Lower leg skin (tissue), 4 donors: ENCODE results near the gene QSOX1. TPM values are rescaled to one million over a fixed set of nuclear protein-coding genes. Genes with fewer than 3 reads are reported as not detected.

Experiments used
- DNase-seq, 2 donors: peaks; one replicate each; pipeline ENCODE4 v3.0.0-alpha.2; 2019; ENCODE audit warnings: low spot score in 2 of 2
- H3K4me3 ChIP-seq: fragments of 200-600 bp; sonication (generic); 2 replicates; pipeline ENCODE4 v1.5.1; 2017; ENCODE audit warnings: mild to moderate bottlenecking, low read depth; ENCODE audit not compliant: poor library complexity, severe bottlenecking
- POLR2A ChIP-seq, 2 donors: fragments of 450-650 bp; IDR thresholded peaks; one replicate each; pipeline ENCODE4 v1.6.1; 2016 to 2017; ENCODE audit warnings: antibody characterized with exemption in 2 of 2, mild to moderate bottlenecking in 1 of 2, moderate library complexity in 1 of 2
- WGBS, 2 donors: methylation state at CpG; one replicate each; pipeline ENCODE4 v1.1.5; 2018; 5-methylcytosine and 5-hydroxymethylcytosine counted together
- intact Hi-C: fragments of 100-400 bp; cut with DNase I; formaldehyde crosslinking; loops from one replicate; pipeline ENCODE4 v1.15.0; 2023; ENCODE audit warnings: low total_unique reads
- total RNA-seq, 4 donors: library from RNA; depleted of rRNA; stranded (reverse); fragments of >200 nt; gene quantifications; one replicate each; pipeline ENCODE4 v1.1.0, GENCODE V29; 2016
- TF ChIP-seq, protein P1 (sequence below), 3 donors: fragments of 450-650 bp; IDR thresholded peaks; one replicate each; pipeline ENCODE4 v1.5.1; 2016; ENCODE audit warnings: antibody characterized with exemption in 3 of 3, mild to moderate bottlenecking in 3 of 3, moderate library complexity in 2 of 3

The QSOX1 gene
- total RNA-seq, 4 donors from 2014 or later, result 77.7 to 90.3 (median 87.3) TPM

DNA sequence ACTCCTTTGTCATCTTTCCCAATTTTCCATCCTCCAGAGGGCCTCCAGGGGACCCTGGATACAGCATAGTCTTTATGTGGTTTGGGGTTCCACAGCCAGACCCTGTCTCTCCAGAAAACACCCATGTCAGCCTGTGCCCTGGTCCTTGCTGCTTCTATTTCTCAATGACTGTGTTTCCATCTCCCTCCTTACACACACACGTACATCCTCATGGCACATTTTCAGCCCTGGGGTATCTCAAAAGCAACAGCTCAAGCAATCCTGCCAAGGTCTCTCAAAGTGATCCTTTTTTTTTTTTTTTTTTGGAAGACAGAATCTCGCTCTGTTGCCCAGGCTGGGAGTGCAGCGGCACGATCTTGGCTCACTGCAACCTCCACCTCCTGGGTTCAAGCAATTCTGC lies 22.3 kb downstream of the QSOX1 start:
- no peak for DNase-seq
- intact Hi-C loops, result no loop called here
- no peak overlapping the region for H3K4me3 ChIP-seq
- 88 to 94% methylated on average over 4 of the region's 4 CpGs for WGBS, 2 donors
- TF ChIP-seq, protein P1, sequence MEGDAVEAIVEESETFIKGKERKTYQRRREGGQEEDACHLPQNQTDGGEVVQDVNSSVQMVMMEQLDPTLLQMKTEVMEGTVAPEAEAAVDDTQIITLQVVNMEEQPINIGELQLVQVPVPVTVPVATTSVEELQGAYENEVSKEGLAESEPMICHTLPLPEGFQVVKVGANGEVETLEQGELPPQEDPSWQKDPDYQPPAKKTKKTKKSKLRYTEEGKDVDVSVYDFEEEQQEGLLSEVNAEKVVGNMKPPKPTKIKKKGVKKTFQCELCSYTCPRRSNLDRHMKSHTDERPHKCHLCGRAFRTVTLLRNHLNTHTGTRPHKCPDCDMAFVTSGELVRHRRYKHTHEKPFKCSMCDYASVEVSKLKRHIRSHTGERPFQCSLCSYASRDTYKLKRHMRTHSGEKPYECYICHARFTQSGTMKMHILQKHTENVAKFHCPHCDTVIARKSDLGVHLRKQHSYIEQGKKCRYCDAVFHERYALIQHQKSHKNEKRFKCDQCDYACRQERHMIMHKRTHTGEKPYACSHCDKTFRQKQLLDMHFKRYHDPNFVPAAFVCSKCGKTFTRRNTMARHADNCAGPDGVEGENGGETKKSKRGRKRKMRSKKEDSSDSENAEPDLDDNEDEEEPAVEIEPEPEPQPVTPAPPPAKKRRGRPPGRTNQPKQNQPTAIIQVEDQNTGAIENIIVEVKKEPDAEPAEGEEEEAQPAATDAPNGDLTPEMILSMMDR (IDR thresholded peaks at IDR 0.05), result no peak
- no peak for TF ChIP-seq POLR2A (IDR thresholded peaks at IDR 0.05)

DNA sequence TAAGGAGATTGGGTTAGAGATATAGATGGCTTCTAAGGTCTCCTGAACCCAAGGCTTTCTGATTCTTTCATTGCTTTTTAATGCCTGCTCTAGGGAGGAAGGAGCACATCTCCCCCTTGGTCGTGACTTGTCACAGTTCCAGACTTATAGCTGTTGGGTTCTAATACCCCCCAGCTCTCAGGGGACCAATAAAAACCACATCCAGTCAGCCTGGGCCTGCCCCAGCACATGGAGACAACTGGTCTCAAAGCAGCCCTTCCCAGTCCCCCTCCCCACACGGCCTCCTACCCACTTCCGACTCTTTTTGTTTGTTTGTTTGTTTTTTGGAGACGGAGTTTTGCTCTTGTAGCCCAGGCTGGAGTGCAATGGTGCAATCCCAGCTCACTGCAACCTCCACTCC lies 23.3 kb downstream of the QSOX1 start:
- no peak for DNase-seq
- intact Hi-C loops, result no loop called here
- TF ChIP-seq, protein P1 (IDR thresholded peaks at IDR 0.05), result no peak
- no peak for TF ChIP-seq POLR2A (IDR thresholded peaks at IDR 0.05)
- no peak overlapping the region for H3K4me3 ChIP-seq
- WGBS, 2 donors, result 74 to 81% methylated on average over 4 of the region's 4 CpGs

DNA sequence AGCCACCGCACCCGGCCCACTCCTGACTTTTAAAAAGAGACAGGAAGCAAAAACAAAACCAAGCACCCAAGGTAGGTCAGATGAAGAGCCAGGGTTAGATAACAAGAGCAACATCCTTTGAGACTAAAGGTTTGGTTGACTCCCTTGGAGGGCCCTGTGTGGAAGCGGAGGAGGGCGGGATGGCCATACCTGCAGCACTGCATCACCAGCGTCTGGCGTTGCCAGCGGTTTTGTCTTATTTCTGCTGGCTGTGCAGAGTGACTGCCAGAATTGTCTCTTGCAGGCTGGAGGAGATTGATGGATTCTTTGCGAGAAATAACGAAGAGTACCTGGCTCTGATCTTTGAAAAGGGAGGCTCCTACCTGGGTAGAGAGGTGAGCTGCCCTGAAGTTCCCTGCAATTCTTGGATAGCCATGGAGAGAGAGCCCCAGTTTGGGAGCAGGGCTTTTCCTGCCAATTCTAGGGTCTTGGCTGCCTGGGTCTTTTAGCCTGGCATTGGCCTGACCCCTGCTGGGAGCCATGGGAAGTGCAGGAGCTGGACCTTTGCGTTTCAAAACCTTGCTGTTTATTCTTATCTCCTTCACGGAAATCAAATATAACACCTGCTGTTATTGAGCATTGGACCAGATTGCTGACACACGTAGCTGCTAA lies 24.0 kb downstream of the QSOX1 start:
- TF ChIP-seq, protein P1 (IDR thresholded peaks at IDR 0.05), result peak in 1 of 3 donors; percentile 84
- TF ChIP-seq POLR2A (IDR thresholded peaks at IDR 0.05), result no peak
- H3K4me3 ChIP-seq, result no peak overlapping the region
- WGBS, 2 donors, result 52 to 57% methylated on average over 12 of the region's 12 CpGs
- intact Hi-C loops, result no loop called here
- no peak for DNase-seq

DNA sequence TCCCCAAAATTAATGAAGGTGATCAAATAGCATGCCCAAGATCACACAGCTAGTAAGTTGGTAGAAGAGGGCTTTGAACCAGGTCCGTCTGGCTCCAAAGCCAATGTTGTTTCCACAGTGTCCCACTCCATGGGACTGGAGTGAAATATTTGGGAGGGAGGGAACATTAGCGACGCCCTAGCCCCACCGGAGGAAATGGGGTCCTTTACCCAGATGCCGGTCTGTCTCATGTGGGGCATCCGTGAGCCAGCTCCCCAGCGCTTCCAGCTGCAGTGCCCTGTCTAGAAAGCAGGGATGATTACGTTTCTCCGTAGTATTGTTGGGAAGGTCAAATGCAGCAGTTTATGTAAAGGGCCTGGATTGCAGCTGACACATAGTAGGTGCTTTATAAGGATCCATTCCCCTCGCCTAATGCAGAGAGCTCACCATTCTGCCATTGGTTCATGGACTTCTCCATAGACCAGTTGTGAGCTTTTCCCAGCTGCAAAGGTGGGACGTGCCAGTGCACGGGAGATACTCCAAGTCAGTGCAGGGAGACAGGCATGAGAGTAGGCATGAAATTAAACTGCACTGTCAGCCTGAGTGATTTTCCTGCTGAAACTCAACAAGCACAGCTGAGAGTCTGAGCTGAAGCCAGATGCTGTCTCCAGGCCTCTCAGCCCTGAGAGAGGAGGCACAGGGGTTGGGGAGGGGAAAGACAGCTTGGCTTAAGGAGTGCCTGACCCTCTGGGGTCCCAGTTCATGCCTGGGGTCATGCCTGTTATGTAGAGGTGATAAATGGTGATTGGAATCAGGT lies 24.7 kb downstream of the QSOX1 start:
- no peak for TF ChIP-seq POLR2A (IDR thresholded peaks at IDR 0.05)
- TF ChIP-seq, protein P1 (IDR thresholded peaks at IDR 0.05), result no peak
- no peak for DNase-seq
- 91 to 94% methylated on average over 12 of the region's 12 CpGs for WGBS, 2 donors
- no peak overlapping the region for H3K4me3 ChIP-seq
- intact Hi-C loops, result no loop called here

DNA sequence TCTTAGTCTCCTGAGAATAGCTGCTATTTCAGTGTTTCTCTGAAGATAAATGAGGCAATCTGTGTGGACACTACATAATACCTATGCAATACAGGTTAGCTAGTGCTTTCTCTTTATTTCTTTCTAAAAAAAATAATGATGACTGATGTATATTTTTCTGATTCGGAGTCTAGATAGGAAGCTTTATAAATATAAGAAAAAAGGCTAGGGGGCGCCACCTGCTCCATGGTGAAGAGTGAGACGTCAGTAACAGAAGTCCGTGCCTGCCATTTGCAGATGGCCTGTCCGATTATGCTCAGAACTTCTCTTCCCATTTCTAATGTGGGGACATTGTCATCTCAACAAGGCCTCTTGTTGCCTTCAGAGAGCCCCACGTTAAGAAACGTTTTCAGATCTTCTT lies 26.4 kb downstream of the QSOX1 start:
- no peak for DNase-seq
- H3K4me3 ChIP-seq, result no peak overlapping the region
- TF ChIP-seq POLR2A (IDR thresholded peaks at IDR 0.05), result no peak
- 77 to 86% methylated on average over 7 of the region's 7 CpGs for WGBS, 2 donors
- intact Hi-C loops, result no loop called here

DNA sequence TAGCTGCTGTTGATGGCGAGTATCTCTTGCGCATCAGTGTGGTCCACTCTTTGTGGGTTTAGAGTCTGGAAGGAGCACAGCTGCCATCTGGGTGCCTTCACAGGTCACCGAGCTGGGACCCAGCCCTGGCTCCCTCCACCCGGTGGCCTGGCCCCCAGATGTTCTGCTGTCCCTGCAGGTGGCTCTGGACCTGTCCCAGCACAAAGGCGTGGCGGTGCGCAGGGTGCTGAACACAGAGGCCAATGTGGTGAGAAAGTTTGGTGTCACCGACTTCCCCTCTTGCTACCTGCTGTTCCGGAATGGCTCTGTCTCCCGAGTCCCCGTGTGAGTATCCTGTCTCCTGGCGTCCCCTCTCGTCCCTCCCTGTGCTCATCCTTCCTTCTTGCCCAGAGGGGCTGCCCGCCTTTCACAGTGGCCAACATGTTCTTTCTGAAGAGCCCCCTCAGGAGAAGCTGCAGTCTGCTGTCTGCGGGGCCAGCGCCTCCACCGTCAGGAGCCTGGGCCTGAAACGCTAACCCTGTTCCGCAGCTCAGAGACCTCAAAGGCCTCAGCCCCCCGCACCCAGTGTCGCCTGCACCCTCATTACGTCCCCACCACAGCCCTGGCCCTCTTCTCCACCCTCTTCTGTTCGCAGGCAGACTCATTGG lies 27.4 kb downstream of the QSOX1 start:
- intact Hi-C loops, result no loop called here
- 90 to 94% methylated on average over 23 of the region's 23 CpGs for WGBS, 2 donors
- no peak for TF ChIP-seq POLR2A (IDR thresholded peaks at IDR 0.05)
- TF ChIP-seq, protein P1 (IDR thresholded peaks at IDR 0.05), result no peak
- H3K4me3 ChIP-seq, result no peak overlapping the region
- DNase-seq, result no peak
